Measurements from ENCODE around the gene HOXA7. TPM values are rescaled to one million over a fixed set of nuclear protein-coding genes. Genes with fewer than 3 reads are reported as not detected.

Gene HOXA7
- polyA plus RNA-seq (2013, experiment 1 of 2), result 2.8 TPM
- polyA plus RNA-seq (2013, experiment 2 of 2), result 3.2 TPM

- Histone ChIP-seq H3K9me3 (ENCODE audit: control insufficient read depth, low read length) (no peaks in the 10 kb centered on the region), H3K27ac (ENCODE audit: low read depth, low read length, severe bottlenecking) (no peak within 1 kb of the TSS), H3K36me3 (ENCODE audit: control insufficient read depth, insufficient read depth, low read length) (no peaks in the 10 kb centered on the region), H3K4me1 (ENCODE audit: control insufficient read depth, insufficient read depth, low read length, poor library complexity, severe bottlenecking) (peaks cover 7% of the 10 kb centered on the region), H3K4me3 (ENCODE audit: extremely low read depth, insufficient read depth, low read length, poor library complexity, severe bottlenecking) (peak within 1 kb of the TSS; percentile 23)
- 4 to 6% methylated on average over 23 of the region's 33 CpGs for WGBS, 2 experiments (ENCODE audit: insufficient coverage in 2 of 2)
Observed at GRCh38 chr7:27156508-27156898, at the start of gene HOXA7. Gene HOXA7 (minus strand): TSS chr7:27156675. CDS start chr7:27156545, 130 bp downstream.

GRCh38 chr7:27205325-27206280 lies 49.1 kb upstream of the HOXA7 start:
- Histone ChIP-seq H3K4me3 (ENCODE audit: extremely low read depth, insufficient read depth, low read length, poor library complexity, severe bottlenecking) (no peak overlapping the region), H3K36me3 (ENCODE audit: control insufficient read depth, insufficient read depth, low read length) (no peaks in the 10 kb centered on the region), H3K27ac (ENCODE audit: low read depth, low read length, severe bottlenecking) (no peak overlapping the region), H3K4me1 (ENCODE audit: control insufficient read depth, insufficient read depth, low read length, poor library complexity, severe bottlenecking) (no peaks in the 10 kb centered on the region), H3K9me3 (ENCODE audit: control insufficient read depth, low read length) (no peaks in the 10 kb centered on the region)
- 1% methylated on average over 35 to 38 of the region's 52 CpGs for WGBS, 2 experiments (ENCODE audit: insufficient coverage in 2 of 2)

- 1% methylated on average over 33 to 37 of the region's 41 CpGs for WGBS, 2 experiments (ENCODE audit: insufficient coverage in 2 of 2)
Observed at GRCh38 chr7:27204851-27205322, 48.4 kb upstream of the HOXA7 start.

GRCh38 chr7:27203964-27204594 lies 47.6 kb upstream of the HOXA7 start:
- Histone ChIP-seq H3K9me3 (ENCODE audit: control insufficient read depth, low read length) (no peaks in the 10 kb centered on the region), H3K36me3 (ENCODE audit: control insufficient read depth, insufficient read depth, low read length) (no peaks in the 10 kb centered on the region), H3K27ac (ENCODE audit: low read depth, low read length, severe bottlenecking) (no peak overlapping the region), H3K4me1 (ENCODE audit: control insufficient read depth, insufficient read depth, low read length, poor library complexity, severe bottlenecking) (no peaks in the 10 kb centered on the region), H3K4me3 (ENCODE audit: extremely low read depth, insufficient read depth, low read length, poor library complexity, severe bottlenecking) (no peak overlapping the region)
- WGBS, 2 experiments (ENCODE audit: insufficient coverage in 2 of 2), result 3 to 9% methylated on average over 2 to 4 of the region's 4 CpGs

More at GRCh38 chr7:27204851-27205322, 48.4 kb upstream of the HOXA7 start:
- Histone ChIP-seq H3K36me3 (ENCODE audit: control insufficient read depth, insufficient read depth, low read length) (no peaks in the 10 kb centered on the region), H3K9me3 (ENCODE audit: control insufficient read depth, low read length) (no peaks in the 10 kb centered on the region), H3K4me3 (ENCODE audit: extremely low read depth, insufficient read depth, low read length, poor library complexity, severe bottlenecking) (no peak overlapping the region), H3K27ac (ENCODE audit: low read depth, low read length, severe bottlenecking) (no peak overlapping the region), H3K4me1 (ENCODE audit: control insufficient read depth, insufficient read depth, low read length, poor library complexity, severe bottlenecking) (no peaks in the 10 kb centered on the region)

- no peaks in the 10 kb centered on the region for H3K9me3 ChIP-seq (ENCODE audit: control insufficient read depth, low read length)
- no peak overlapping the region for H3K4me3 ChIP-seq (ENCODE audit: extremely low read depth, insufficient read depth, low read length, poor library complexity, severe bottlenecking)
- no peaks in the 10 kb centered on the region for H3K4me1 ChIP-seq (ENCODE audit: control insufficient read depth, insufficient read depth, low read length, poor library complexity, severe bottlenecking)
- no peaks in the 10 kb centered on the region for H3K36me3 ChIP-seq (ENCODE audit: control insufficient read depth, insufficient read depth, low read length)
- 7 to 22% methylated on average over 7 of the region's 10 CpGs for WGBS, 2 experiments (ENCODE audit: insufficient coverage in 2 of 2)
- no peak overlapping the region for H3K27ac ChIP-seq (ENCODE audit: low read depth, low read length, severe bottlenecking)
Observed at GRCh38 chr7:27203365-27203953, 47.0 kb upstream of the HOXA7 start.

GRCh38 chr7:27202862-27203134 lies 46.3 kb upstream of the HOXA7 start:
- H3K36me3 ChIP-seq (ENCODE audit: control insufficient read depth, insufficient read depth, low read length), result no peaks in the 10 kb centered on the region
- no peaks in the 10 kb centered on the region for H3K4me1 ChIP-seq (ENCODE audit: control insufficient read depth, insufficient read depth, low read length, poor library complexity, severe bottlenecking)
- H3K9me3 ChIP-seq (ENCODE audit: control insufficient read depth, low read length), result no peaks in the 10 kb centered on the region
- no peak overlapping the region for H3K27ac ChIP-seq (ENCODE audit: low read depth, low read length, severe bottlenecking)
- no peak overlapping the region for H3K4me3 ChIP-seq (ENCODE audit: extremely low read depth, insufficient read depth, low read length, poor library complexity, severe bottlenecking)
- WGBS, 2 experiments (ENCODE audit: insufficient coverage in 2 of 2), result 0% methylated on average over 1 of the region's 3 CpGs

- WGBS, 2 experiments (ENCODE audit: insufficient coverage in 2 of 2), result 2% methylated on average over 14 to 18 of the region's 30 CpGs
- H3K27ac ChIP-seq (ENCODE audit: low read depth, low read length, severe bottlenecking), result no peak overlapping the region
- H3K36me3 ChIP-seq (ENCODE audit: control insufficient read depth, insufficient read depth, low read length), result no peaks in the 10 kb centered on the region
Observed at GRCh38 chr7:27202018-27202861, 45.8 kb upstream of the HOXA7 start.

GRCh38 chr7:27201580-27202017 lies 45.1 kb upstream of the HOXA7 start:
- H3K9me3 ChIP-seq (ENCODE audit: control insufficient read depth, low read length), result no peaks in the 10 kb centered on the region

More at GRCh38 chr7:27202018-27202861, 45.8 kb upstream of the HOXA7 start:
- Histone ChIP-seq H3K9me3 (ENCODE audit: control insufficient read depth, low read length) (no peaks in the 10 kb centered on the region), H3K4me3 (ENCODE audit: extremely low read depth, insufficient read depth, low read length, poor library complexity, severe bottlenecking) (no peak overlapping the region), H3K4me1 (ENCODE audit: control insufficient read depth, insufficient read depth, low read length, poor library complexity, severe bottlenecking) (no peaks in the 10 kb centered on the region)

GRCh38 chr7:27200761-27201579 lies 44.5 kb upstream of the HOXA7 start:
- Histone ChIP-seq H3K36me3 (ENCODE audit: control insufficient read depth, insufficient read depth, low read length) (no peaks in the 10 kb centered on the region), H3K27ac (ENCODE audit: low read depth, low read length, severe bottlenecking) (no peak overlapping the region), H3K4me1 (ENCODE audit: control insufficient read depth, insufficient read depth, low read length, poor library complexity, severe bottlenecking) (no peaks in the 10 kb centered on the region), H3K4me3 (ENCODE audit: extremely low read depth, insufficient read depth, low read length, poor library complexity, severe bottlenecking) (peak overlapping the region; percentile 30), H3K9me3 (ENCODE audit: control insufficient read depth, low read length) (no peaks in the 10 kb centered on the region)
- 11 to 13% methylated on average over 9 to 10 of the region's 14 CpGs for WGBS, 2 experiments (ENCODE audit: insufficient coverage in 2 of 2)

More at GRCh38 chr7:27201580-27202017, 45.1 kb upstream of the HOXA7 start:
- no peak overlapping the region for H3K4me3 ChIP-seq (ENCODE audit: extremely low read depth, insufficient read depth, low read length, poor library complexity, severe bottlenecking)
- no peaks in the 10 kb centered on the region for H3K36me3 ChIP-seq (ENCODE audit: control insufficient read depth, insufficient read depth, low read length)
- 0 to 28% methylated on average over 2 to 4 of the region's 4 CpGs for WGBS, 2 experiments (ENCODE audit: insufficient coverage in 2 of 2)
- H3K4me1 ChIP-seq (ENCODE audit: control insufficient read depth, insufficient read depth, low read length, poor library complexity, severe bottlenecking), result no peaks in the 10 kb centered on the region
- H3K27ac ChIP-seq (ENCODE audit: low read depth, low read length, severe bottlenecking), result no peak overlapping the region

Data from mesodermal cell (in vitro differentiated cells).